ENCODE data around the gene TMEM17.

GRCh38 chr2:62461017-62461553 is 44.9 kb downstream of the TMEM17 start:
- TF ChIP-seq CTCF (IDR thresholded peaks at IDR 0.05) (no peak), POLR2A (IDR thresholded peaks at IDR 0.05) (no peak)
